ENCODE results near the gene TFF3.

TFF3 gene

DNA sequence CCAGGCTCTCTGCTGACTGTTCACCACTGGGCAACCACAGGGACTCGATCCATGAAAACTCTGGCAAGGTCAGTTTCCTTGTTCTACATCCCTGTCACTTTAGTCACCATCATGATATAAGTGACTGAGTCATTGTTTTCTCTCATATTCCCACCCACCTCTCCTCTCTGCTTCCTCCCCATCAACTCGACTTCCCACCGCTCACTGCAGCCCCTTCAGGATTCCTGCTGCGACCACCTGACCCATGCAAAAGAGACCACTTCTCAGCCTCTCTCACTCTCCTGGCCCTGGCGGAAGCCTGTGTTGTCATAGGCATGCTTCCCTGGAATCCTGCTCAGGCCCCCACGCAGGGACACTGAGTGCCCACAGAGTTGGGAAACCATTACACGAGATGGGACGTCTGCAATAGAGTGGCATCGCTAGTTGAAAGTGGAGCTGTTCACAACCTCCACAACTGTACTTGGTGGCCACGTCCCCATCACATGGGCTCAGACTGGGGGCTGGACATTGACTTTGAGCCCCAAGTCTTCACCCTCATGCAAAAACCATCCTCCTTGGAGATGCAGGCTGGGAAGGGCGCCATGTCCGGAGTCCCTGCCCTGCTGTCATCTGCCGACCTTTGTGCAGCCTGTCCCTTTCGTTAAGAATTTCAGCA is 37.4 kb upstream of the TFF3 start:
- in situ Hi-C loops (cut with MboI; ENCODE audit: low sequenced_read_pairs, unreplicated experiment): no loop called here
- TF ChIP-seq CTCF (IDR thresholded peaks at IDR 0.05; ENCODE audit: borderline replicate concordance, control extremely low read depth, extremely low read depth, insufficient read depth, missing control alignments): no peak
- DNase-seq (ENCODE audit: low spot score): no peak

DNA sequence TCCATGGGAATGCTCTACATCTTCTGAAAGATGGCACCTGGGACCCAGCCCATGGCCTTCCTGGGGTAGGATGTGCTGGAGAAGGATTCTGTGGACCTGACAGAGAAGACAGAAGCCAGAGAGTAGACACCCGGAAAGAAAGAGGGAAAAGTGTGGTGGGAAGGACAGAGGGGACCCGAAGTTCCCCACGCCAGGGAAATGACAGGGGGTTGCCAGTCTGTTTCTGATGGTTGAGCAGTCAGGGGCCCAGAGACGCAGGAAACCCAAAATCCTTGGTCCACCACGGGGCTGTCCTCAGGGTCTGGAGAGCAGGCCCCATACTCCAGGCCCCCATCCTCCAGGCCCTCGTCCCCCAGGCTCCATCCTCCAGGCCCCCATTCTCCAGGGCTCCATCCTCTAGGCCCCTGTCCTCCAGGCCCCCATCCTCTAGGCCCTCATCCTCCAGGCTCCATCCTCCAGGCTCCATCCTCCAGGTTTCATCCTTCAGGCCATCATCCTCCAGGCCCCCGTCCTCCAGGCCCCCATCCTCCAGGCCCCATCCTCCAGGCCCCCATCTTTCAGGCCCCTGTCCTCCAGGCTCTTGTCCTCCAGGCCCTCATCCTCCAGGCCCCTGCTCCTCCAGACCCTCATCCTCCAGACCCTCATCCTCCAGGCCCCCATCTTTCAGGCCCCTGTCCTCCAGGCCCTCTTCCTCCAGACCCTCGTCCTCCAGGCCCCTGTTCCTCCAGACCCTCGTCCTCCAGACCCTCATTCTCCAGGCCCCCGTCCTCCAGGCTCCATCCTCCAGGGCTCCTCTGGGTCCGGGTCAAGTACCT is 36.6 kb upstream of the TFF3 start:
- in situ Hi-C loops (cut with MboI; ENCODE audit: low sequenced_read_pairs, unreplicated experiment): no loop called here
- no peak for DNase-seq (ENCODE audit: low spot score)
- no peak for TF ChIP-seq CTCF (IDR thresholded peaks at IDR 0.05; ENCODE audit: borderline replicate concordance, control extremely low read depth, extremely low read depth, insufficient read depth, missing control alignments)

- in situ Hi-C loops (cut with MboI; ENCODE audit: low sequenced_read_pairs, unreplicated experiment): no loop called here
- DNase-seq (ENCODE audit: low spot score): no peak
- no peak for TF ChIP-seq CTCF (IDR thresholded peaks at IDR 0.05; ENCODE audit: borderline replicate concordance, control extremely low read depth, extremely low read depth, insufficient read depth, missing control alignments)
Measured at GRCh38 chr21:42350927-42351426, 35.8 kb upstream of the TFF3 start, which contains the start of gene TFF2. Gene TFF2, minus strand, starts transcription at chr21:42350994. Its CDS starts 37 bp downstream, at chr21:42350957.

DNA sequence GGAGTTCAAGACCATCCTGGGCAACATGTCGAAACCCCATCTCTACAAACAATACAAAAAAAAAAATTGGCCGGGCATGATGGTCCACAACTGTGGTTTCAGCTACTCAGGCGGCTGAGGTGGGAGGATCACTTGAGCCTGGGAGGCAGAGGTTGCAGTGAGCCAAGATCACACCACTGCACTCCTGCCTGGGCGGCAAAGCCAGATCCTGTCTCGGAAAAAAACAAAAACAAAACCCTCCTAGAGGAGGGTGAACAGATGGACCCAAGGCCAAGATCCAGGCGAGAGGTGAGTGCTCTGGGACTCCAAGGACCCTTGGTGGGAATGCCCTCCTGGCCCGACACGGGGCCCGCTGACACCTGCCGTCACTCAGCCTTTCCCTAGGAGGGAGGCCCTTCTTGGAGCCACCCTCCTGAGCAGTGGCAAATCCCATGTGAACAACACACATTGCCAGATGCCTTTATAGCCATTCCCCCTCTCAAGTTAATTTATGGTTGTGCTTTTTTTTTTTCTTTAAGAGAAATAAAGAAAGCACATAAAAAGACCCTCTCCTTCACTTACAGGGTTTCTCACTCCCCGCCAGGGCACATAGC is 35.2 kb upstream of the TFF3 start:
- in situ Hi-C loops (cut with MboI; ENCODE audit: low sequenced_read_pairs, unreplicated experiment): no loop called here
- no peak for TF ChIP-seq CTCF (IDR thresholded peaks at IDR 0.05; ENCODE audit: borderline replicate concordance, control extremely low read depth, extremely low read depth, insufficient read depth, missing control alignments)
- no peak for DNase-seq (ENCODE audit: low spot score)

- no peak for DNase-seq (ENCODE audit: low spot score)
- TF ChIP-seq CTCF (IDR thresholded peaks at IDR 0.05; ENCODE audit: borderline replicate concordance, control extremely low read depth, extremely low read depth, insufficient read depth, missing control alignments): no peak
- in situ Hi-C loops (cut with MboI; ENCODE audit: low sequenced_read_pairs, unreplicated experiment): no loop called here
Measured at GRCh38 chr21:42349420-42350317, 34.5 kb upstream of the TFF3 start.

- in situ Hi-C loops (cut with MboI; ENCODE audit: low sequenced_read_pairs, unreplicated experiment): no loop called here
- TF ChIP-seq CTCF (IDR thresholded peaks at IDR 0.05; ENCODE audit: borderline replicate concordance, control extremely low read depth, extremely low read depth, insufficient read depth, missing control alignments): no peak
- no peak for DNase-seq (ENCODE audit: low spot score)
Measured at GRCh38 chr21:42348762-42349161, 33.6 kb upstream of the TFF3 start.

Measured in GM13976 (cell line).